ENCODE measurements around the gene RYR2. TPM values are rescaled to one million over a fixed set of nuclear protein-coding genes. Genes with fewer than 3 reads are reported as not detected.
"Not testable (repeated sequence)": the region's sequence is repeated elsewhere in the genome, so short reads cannot be mapped to it uniquely, and the experiment has no call there.

The RYR2 gene
- total RNA-seq, 3 donors from 2014 or later = 0.35 to 5.9 (median 0.94) TPM

- intact Hi-C loops (cut with DNase I, micrococcal nuclease) = no loop called here
- Histone ChIP-seq H3K4me1 (ENCODE audit: low read depth) (no peaks in the 10 kb centered on the region), H3K4me3 (no peak overlapping the region), H3K36me3 (ENCODE audit: low read depth) (no peaks in the 10 kb centered on the region), H3K9me3 (no peaks in the 10 kb centered on the region)
- no peak for TF ChIP-seq CTCF (IDR thresholded peaks at IDR 0.05)
- DNase-seq (no peak), ATAC-seq (no peak)
These were observed 104.3 kb downstream of the RYR2 start for GRCh38 chr1:237146241-237146640.

- no peak for DNase-seq
- no peak for ATAC-seq
- no peak for TF ChIP-seq CTCF (IDR thresholded peaks at IDR 0.05)
- no peak overlapping the region for H3K4me3 ChIP-seq
- intact Hi-C loops (cut with DNase I, micrococcal nuclease) = no loop called here
- H3K9me3 ChIP-seq = no peaks in the 10 kb centered on the region
- H3K36me3 ChIP-seq (ENCODE audit: low read depth) = no peaks in the 10 kb centered on the region
- H3K4me1 ChIP-seq (ENCODE audit: low read depth) = no peaks in the 10 kb centered on the region
These were observed 107.9 kb downstream of the RYR2 start for GRCh38 chr1:237149857-237150256.

GRCh38 chr1:237151979-237152378 is 110.0 kb downstream of the RYR2 start:
- H3K9me3 ChIP-seq; H3K4me3 ChIP-seq; DNase-seq; H3K36me3 ChIP-seq (ENCODE audit: low read depth); intact Hi-C loops (cut with DNase I, micrococcal nuclease); ATAC-seq; H3K4me1 ChIP-seq (ENCODE audit: low read depth): not testable (repeated sequence)

- ATAC-seq (no peak), DNase-seq (no peak)
- no peaks in the 10 kb centered on the region for H3K9me3 ChIP-seq
- TF ChIP-seq CTCF (IDR thresholded peaks at IDR 0.05) = no peak
- intact Hi-C loops (cut with DNase I, micrococcal nuclease) = no loop called here
- H3K36me3 ChIP-seq (ENCODE audit: low read depth) = no peaks in the 10 kb centered on the region
- no peak overlapping the region for H3K4me3 ChIP-seq
- no peaks in the 10 kb centered on the region for H3K4me1 ChIP-seq (ENCODE audit: low read depth)
These were observed 110.7 kb downstream of the RYR2 start for GRCh38 chr1:237152506-237153335.

GRCh38 chr1:237154157-237154556 is 112.2 kb downstream of the RYR2 start:
- ATAC-seq = peak; percentile 34
- H3K4me1 ChIP-seq (ENCODE audit: low read depth) = no peaks in the 10 kb centered on the region

More at GRCh38 chr1:237154157-237154556, 112.2 kb downstream of the RYR2 start:
- no peaks in the 10 kb centered on the region for H3K9me3 ChIP-seq
- H3K36me3 ChIP-seq (ENCODE audit: low read depth) = no peaks in the 10 kb centered on the region
- DNase-seq = no peak
- intact Hi-C loops (cut with DNase I, micrococcal nuclease) = no loop called here
- no peak for TF ChIP-seq CTCF (IDR thresholded peaks at IDR 0.05)
- no peak overlapping the region for H3K4me3 ChIP-seq
